ENCODE measurements around the gene DNAJC3. TPM values are rescaled to one million over a fixed set of nuclear protein-coding genes. Genes with fewer than 3 reads are reported as not detected.

The DNAJC3 gene
- total RNA-seq, 1 experiment from 2014 or later = 21.2 TPM

- Mint-ChIP-seq H3K27me3 (ENCODE audit: low read depth) (no peaks in the 10 kb centered on the region), H3K4me3 (no peak overlapping the region), H3K9me3 (no peaks in the 10 kb centered on the region), H3K4me1 (no peaks in the 10 kb centered on the region; a peak in 1 of 4 replicates), H3K36me3 (ENCODE audit: insufficient read depth in 1 of 3, low read depth in 3 of 3) (peaks cover 0 to 6% (median 2%) of the 10 kb centered on the region in 3 experiments; a peak in 4 of 7 replicates), H3K27ac (no peak overlapping the region)
- H3K23ac ChIP-seq (ENCODE audit: insufficient read length, low read depth, low read length) = no peak overlapping the region
- no peaks in the 10 kb centered on the region for H3K27me3 ChIP-seq (ENCODE audit: insufficient read depth, low read length)
- H3K9ac ChIP-seq (ENCODE audit: extremely low read depth, insufficient read length, low read length) = no peak overlapping the region
- H2BK15ac ChIP-seq (ENCODE audit: low read depth, low read length) = no peak overlapping the region
- no peak for DNase-seq
- H3T11ph ChIP-seq (ENCODE audit: low read length) = no peak overlapping the region
- no peak overlapping the region for H3K14ac ChIP-seq (ENCODE audit: insufficient read depth, low read length)
- no peaks in the 10 kb centered on the region for H3K79me1 ChIP-seq (ENCODE audit: insufficient read depth, low read depth, low read length, poor library complexity, severe bottlenecking)
- no peak overlapping the region for H2AFZ ChIP-seq (ENCODE audit: low read length)
- H2AK5ac ChIP-seq (ENCODE audit: insufficient read length, low read length) = no peak overlapping the region
- H2BK12ac ChIP-seq (ENCODE audit: insufficient read length, low read depth, low read length) = no peak overlapping the region
- no peaks in the 10 kb centered on the region for H3K9me3 ChIP-seq (ENCODE audit: control insufficient read depth, low read depth, low read length)
- no peak overlapping the region for H3K4ac ChIP-seq (ENCODE audit: low read depth, low read length)
- no peak overlapping the region for H3K27ac ChIP-seq (ENCODE audit: insufficient read length, low read depth, low read length)
- no peak overlapping the region for H2BK5ac ChIP-seq (ENCODE audit: insufficient read length, low read length)
- no peak for TF ChIP-seq CTCF (conservative IDR thresholded peaks at IDR 0.05)
- H3K4me2 ChIP-seq (ENCODE audit: insufficient read depth, insufficient read length, low read length) = no peak overlapping the region
- H3K18ac ChIP-seq (ENCODE audit: insufficient read length, low read depth, low read length) = no peak overlapping the region
- H4K5ac ChIP-seq (ENCODE audit: insufficient read length, low read depth, low read length) = no peak overlapping the region
- H4K20me1 ChIP-seq (ENCODE audit: control insufficient read depth, insufficient read depth, insufficient read length) = no peaks in the 10 kb centered on the region
- H2BK20ac ChIP-seq (ENCODE audit: low read depth, low read length, poor library complexity, severe bottlenecking) = no peak overlapping the region
- H4K8ac ChIP-seq (replicated peaks; ENCODE audit: insufficient read length, low read depth, low read length) = no peak overlapping the region
- H3K23me2 ChIP-seq (ENCODE audit: insufficient read length, low read depth, low read length, poor library complexity, severe bottlenecking) = no peaks in the 10 kb centered on the region
- H3K4me1 ChIP-seq (ENCODE audit: insufficient read depth, low read length) = no peaks in the 10 kb centered on the region
- H2BK120ac ChIP-seq (ENCODE audit: low read depth, low read length, poor library complexity, severe bottlenecking) = no peak overlapping the region
- H4K91ac ChIP-seq (ENCODE audit: insufficient read length, low read depth, low read length) = no peak overlapping the region
- WGBS (ENCODE audit: extremely low coverage, insufficient read length, low lambda C conversion rate) = no CpG with 5 or more reads among the region's 1 CpG
- no peaks in the 10 kb centered on the region for H3K79me2 ChIP-seq (ENCODE audit: insufficient read depth, low read length)
- no peak overlapping the region for H3K56ac ChIP-seq (ENCODE audit: insufficient read length, low read depth, low read length)
Observed at GRCh38 chr13:95722241-95722640, 45.3 kb downstream of the DNAJC3 start.

Measured in H9 (cell line).